HTR-8/SVneo (cell line): ENCODE results near the gene TFG.

Experiments used
- DNase-seq: peaks from one replicate; pipeline ENCODE4 v3.0.0; 2011; ENCODE audit warnings: low spot score, mixed read lengths; ENCODE audit not compliant: insufficient read length
- FAIRE-seq: peaks from 2 replicates; lab custom pipeline; 2011; peaks lifted over from hg19 to GRCh38; lab: Jason Lieb, UNC

Gene TFG

GRCh38 chr3:100702980-100703345 is 6.3 kb upstream of the TFG start:
- DNase-seq (no peak), FAIRE-seq (no peak)

GRCh38 chr3:100703865-100704264 is 5.4 kb upstream of the TFG start:
- FAIRE-seq, result no peak

GRCh38 chr3:100706365-100706764 is 2.9 kb upstream of the TFG start:
- FAIRE-seq, result no peak
- DNase-seq, result no peak

More at GRCh38 chr3:100703865-100704264, 5.4 kb upstream of the TFG start:
- no peak for DNase-seq

GRCh38 chr3:100708644-100708988 is 678 bp upstream of the TFG start:
- FAIRE-seq (no peak), DNase-seq (no peak)

GRCh38 chr3:100709842-100710260 is 557 bp downstream of the TFG start:
- DNase-seq (peak; percentile 19), FAIRE-seq (no peak)

- no peak for FAIRE-seq
- peak; percentile 45 for DNase-seq
Observed at GRCh38 chr3:100710261-100710968, 1.1 kb downstream of the TFG start.

- DNase-seq (no peak), FAIRE-seq (no peak)
Observed at GRCh38 chr3:100715176-100715575, 5.9 kb downstream of the TFG start.

- FAIRE-seq (no peak), DNase-seq (no peak)
Observed at GRCh38 chr3:100717063-100717462, 7.8 kb downstream of the TFG start.

GRCh38 chr3:100717637-100718487 is 8.6 kb downstream of the TFG start:
- no peak for DNase-seq
- no peak for FAIRE-seq

GRCh38 chr3:100719136-100719535 is 9.8 kb downstream of the TFG start:
- DNase-seq (no peak), FAIRE-seq (no peak)

GRCh38 chr3:100720426-100720825 is 11.1 kb downstream of the TFG start:
- DNase-seq (no peak), FAIRE-seq (no peak)

GRCh38 chr3:100725935-100726513 is 16.7 kb downstream of the TFG start:
- DNase-seq, result no peak
- FAIRE-seq, result no peak

- no peak for DNase-seq
- no peak for FAIRE-seq
Observed at GRCh38 chr3:100726706-100727105, 17.4 kb downstream of the TFG start.

GRCh38 chr3:100730524-100730923 is 21.2 kb downstream of the TFG start:
- no peak for FAIRE-seq
- DNase-seq, result no peak

GRCh38 chr3:100732435-100732834 is 23.1 kb downstream of the TFG start:
- FAIRE-seq (no peak), DNase-seq (no peak)

- DNase-seq, result peak; percentile 3
Observed at GRCh38 chr3:100737334-100737733, 28.0 kb downstream of the TFG start.

GRCh38 chr3:100740207-100740606 is 30.9 kb downstream of the TFG start:
- DNase-seq (no peak), FAIRE-seq (no peak)

More at GRCh38 chr3:100737334-100737733, 28.0 kb downstream of the TFG start:
- FAIRE-seq, result no peak

- FAIRE-seq (no peak), DNase-seq (no peak)
Observed at GRCh38 chr3:100743535-100743934, 34.2 kb downstream of the TFG start.

- DNase-seq, result no peak
- FAIRE-seq, result no peak
Observed at GRCh38 chr3:100744671-100745070, 35.4 kb downstream of the TFG start.

- DNase-seq (no peak), FAIRE-seq (no peak)
Observed at GRCh38 chr3:100745617-100746016, 36.3 kb downstream of the TFG start.

GRCh38 chr3:100746092-100746491 is 36.8 kb downstream of the TFG start:
- FAIRE-seq, result no peak
- no peak for DNase-seq
